ENCODE measurements around the gene SIAH1.

DNA sequence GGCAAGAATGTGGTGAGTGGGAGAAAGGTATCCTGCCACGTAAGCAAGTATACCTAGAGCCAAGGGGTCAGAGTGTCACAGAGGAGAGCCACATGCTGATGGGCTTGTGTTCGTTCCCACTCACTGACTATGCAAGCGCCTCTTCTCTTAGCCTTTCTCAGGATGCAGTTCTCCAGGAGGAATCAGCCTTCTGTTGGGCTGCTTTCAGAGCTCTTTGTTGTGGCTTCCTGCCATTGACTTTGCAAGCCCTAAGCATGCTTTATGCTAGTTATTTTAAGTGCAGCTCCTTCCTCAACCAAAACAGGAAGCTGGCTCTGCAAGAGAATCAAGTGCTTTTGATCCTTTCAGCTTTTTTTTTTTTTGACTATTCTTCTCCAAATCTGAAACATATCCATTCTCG is 66.6 kb downstream of the SIAH1 start:
- TF ChIP-seq, protein P1, sequence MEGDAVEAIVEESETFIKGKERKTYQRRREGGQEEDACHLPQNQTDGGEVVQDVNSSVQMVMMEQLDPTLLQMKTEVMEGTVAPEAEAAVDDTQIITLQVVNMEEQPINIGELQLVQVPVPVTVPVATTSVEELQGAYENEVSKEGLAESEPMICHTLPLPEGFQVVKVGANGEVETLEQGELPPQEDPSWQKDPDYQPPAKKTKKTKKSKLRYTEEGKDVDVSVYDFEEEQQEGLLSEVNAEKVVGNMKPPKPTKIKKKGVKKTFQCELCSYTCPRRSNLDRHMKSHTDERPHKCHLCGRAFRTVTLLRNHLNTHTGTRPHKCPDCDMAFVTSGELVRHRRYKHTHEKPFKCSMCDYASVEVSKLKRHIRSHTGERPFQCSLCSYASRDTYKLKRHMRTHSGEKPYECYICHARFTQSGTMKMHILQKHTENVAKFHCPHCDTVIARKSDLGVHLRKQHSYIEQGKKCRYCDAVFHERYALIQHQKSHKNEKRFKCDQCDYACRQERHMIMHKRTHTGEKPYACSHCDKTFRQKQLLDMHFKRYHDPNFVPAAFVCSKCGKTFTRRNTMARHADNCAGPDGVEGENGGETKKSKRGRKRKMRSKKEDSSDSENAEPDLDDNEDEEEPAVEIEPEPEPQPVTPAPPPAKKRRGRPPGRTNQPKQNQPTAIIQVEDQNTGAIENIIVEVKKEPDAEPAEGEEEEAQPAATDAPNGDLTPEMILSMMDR (IDR thresholded peaks at IDR 0.05) = no peak
- TF ChIP-seq EZH2 (IDR thresholded peaks at IDR 0.05) (no peak), EZH2phosphoT487 (IDR thresholded peaks at IDR 0.05) (no peak)
